Neuronal stem cell (in vitro differentiated cells): ENCODE data around the gene RANBP17.

Experiments used
- DNase-seq: peaks from one replicate; pipeline ENCODE4 v3.0.0-alpha.2; 2013; ENCODE audit warnings: low spot score
- H2AFZ ChIP-seq: one replicate; pipeline ENCODE4 v1.6.1; 2013; ENCODE audit warnings: mild to moderate bottlenecking, low read length, inconsistent platforms
- H2AK5ac ChIP-seq: 2 replicates; pipeline ENCODE4 v1.6.1; 2013; ENCODE audit warnings: low read depth, mild to moderate bottlenecking, inconsistent platforms, low read length, moderate library complexity, mixed read lengths
- H2BK120ac ChIP-seq: 2 replicates; pipeline ENCODE4 v1.6.1; 2013; ENCODE audit warnings: low read depth, mild to moderate bottlenecking, inconsistent platforms, low read length, moderate library complexity, mixed read lengths
- H2BK12ac ChIP-seq: one replicate; pipeline ENCODE4 v1.6.1; 2013; ENCODE audit warnings: low read length, inconsistent platforms
- H2BK15ac ChIP-seq: 2 replicates; pipeline ENCODE4 v1.6.1; 2013; ENCODE audit warnings: mild to moderate bottlenecking, low read length, inconsistent platforms, mixed read lengths
- H2BK5ac ChIP-seq: one replicate; pipeline ENCODE4 v1.6.1; 2013; ENCODE audit warnings: inconsistent platforms, mild to moderate bottlenecking, low read length, moderate library complexity
- H3K14ac ChIP-seq: one replicate; pipeline ENCODE4 v1.6.1; 2013; ENCODE audit warnings: low read length, inconsistent platforms
- H3K18ac ChIP-seq: 2 replicates; pipeline ENCODE4 v1.6.1; 2013; ENCODE audit warnings: low read length, inconsistent platforms
- H3K23ac ChIP-seq: 2 replicates; pipeline ENCODE4 v1.6.1; 2013; ENCODE audit warnings: low read depth, mild to moderate bottlenecking, mixed read lengths, low read length, inconsistent platforms; ENCODE audit not compliant: poor library complexity
- H3K27ac ChIP-seq: replicated peaks from 3 replicates; pipeline ENCODE4 v1.5.1; 2013; ENCODE audit warnings: low read length, inconsistent platforms
- H3K27me3 ChIP-seq, 3 experiments: 2 replicates each; pipeline ENCODE4 v1.6.1; 2013; ENCODE audit warnings: low read length in 3 of 3, mild to moderate bottlenecking in 2 of 3, inconsistent platforms in 1 of 3, low read depth in 1 of 3, mixed read lengths in 1 of 3, moderate library complexity in 1 of 3; ENCODE audit not compliant: control insufficient read depth in 3 of 3, insufficient read depth in 3 of 3
- H3K36me3 ChIP-seq, 2 donors: replicated peaks in 1 of 2; 2 replicates each; pipeline ENCODE4 v1.6.1; 2013; ENCODE audit warnings: low read length in 2 of 2; ENCODE audit not compliant: control insufficient read depth in 2 of 2, insufficient read depth in 2 of 2
- H3K4ac ChIP-seq: 2 replicates; pipeline ENCODE4 v1.6.1; 2013; ENCODE audit warnings: inconsistent platforms, mild to moderate bottlenecking, low read length, moderate library complexity
- H3K4me1 ChIP-seq, 2 donors: 1 replicate in 1 of 2; 2 replicates in 1 of 2; pipeline ENCODE4 v1.6.1; 2013; ENCODE audit warnings: low read length in 2 of 2, low read depth in 1 of 2; ENCODE audit not compliant: control insufficient read depth in 2 of 2, insufficient read depth in 1 of 2
- H3K4me2 ChIP-seq: one replicate; pipeline ENCODE4 v1.6.1; 2013; ENCODE audit warnings: mild to moderate bottlenecking, low read length, inconsistent platforms; ENCODE audit not compliant: insufficient read depth, poor library complexity, severe bottlenecking
- H3K4me3 ChIP-seq, 2 donors: 2 replicates each; pipeline ENCODE4 v1.5.1; 2013; ENCODE audit warnings: low read length in 2 of 2, mild to moderate bottlenecking in 2 of 2, inconsistent platforms in 1 of 2, moderate library complexity in 1 of 2
- H3K79me1 ChIP-seq: one replicate; pipeline ENCODE4 v1.6.1; 2013; ENCODE audit warnings: low read depth, mild to moderate bottlenecking, inconsistent platforms, low read length, moderate library complexity
- H3K9ac ChIP-seq: one replicate; pipeline ENCODE4 v1.6.1; 2013; ENCODE audit warnings: mild to moderate bottlenecking, low read depth, low read length, inconsistent platforms; ENCODE audit not compliant: poor library complexity
- H3K9me3 ChIP-seq, 2 donors: replicated peaks in 1 of 2; 2 replicates each; pipeline versions ENCODE3 to v1.6.1; 2013; ENCODE audit warnings: low read length in 2 of 2, mild to moderate bottlenecking in 2 of 2, inconsistent platforms in 1 of 2, low read depth in 1 of 2, mixed read lengths in 1 of 2, moderate library complexity in 1 of 2; ENCODE audit not compliant: control insufficient read depth in 2 of 2, insufficient read depth in 1 of 2
- H4K8ac ChIP-seq: one replicate; pipeline ENCODE4 v1.6.1; 2013; ENCODE audit warnings: low read depth, mild to moderate bottlenecking, inconsistent platforms, low read length, moderate library complexity
- H4K91ac ChIP-seq: one replicate; pipeline ENCODE4 v1.6.1; 2013; ENCODE audit warnings: low read length, low read depth, mild to moderate bottlenecking, inconsistent platforms; ENCODE audit not compliant: poor library complexity
- WGBS, 2 donors: extraction: QIAGEN DNeasy Blood & Tissue Kit; methylation state at CpG; one replicate each; pipeline ENCODE4 v1.1.7; 2013; ENCODE audit warnings: missing lambda C conversion rate in 2 of 2, mixed read lengths in 1 of 2; ENCODE audit not compliant: insufficient read length in 2 of 2, insufficient replicate concordance in 1 of 2; ENCODE audit errors: extremely low coverage in 2 of 2; 5-methylcytosine and 5-hydroxymethylcytosine counted together

RANBP17 gene

DNA sequence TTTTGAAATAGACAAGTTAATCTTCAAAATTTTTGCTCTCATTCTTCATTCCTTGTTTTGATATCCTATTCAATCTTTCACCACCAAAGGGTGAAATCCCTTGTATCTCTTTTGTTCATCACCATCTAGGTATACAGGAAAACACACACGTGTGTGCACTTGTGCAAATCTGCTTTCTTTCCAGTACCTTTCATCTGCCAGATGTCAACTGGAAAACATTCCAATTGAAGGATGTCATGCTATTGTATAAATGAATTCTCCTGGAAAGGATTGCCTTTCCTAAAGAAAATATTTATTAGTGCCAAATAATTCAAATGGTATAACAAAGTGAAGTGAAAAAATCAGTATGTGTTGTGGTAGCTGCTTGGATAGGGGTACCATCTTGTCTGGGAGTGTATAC lies 123.7 kb downstream of the RANBP17 start:
- no peak for DNase-seq
- Histone ChIP-seq H3K36me3 (peaks cover 3 to 9% of the 10 kb centered on the region in 2 donors), H3K23ac (no peak overlapping the region), H3K9me3 (peaks cover 4 to 17% of the 10 kb centered on the region in 2 donors), H2BK15ac (no peak overlapping the region), H2BK12ac (no peak overlapping the region), H2BK120ac (no peak overlapping the region), H3K4me2 (no peak overlapping the region), H3K79me1 (no peaks in the 10 kb centered on the region), H3K4ac (no peak overlapping the region), H4K8ac (no peak overlapping the region), H3K4me3 (no peak overlapping the region), H4K91ac (no peak overlapping the region), H3K18ac (no peak overlapping the region), H3K9ac (no peak overlapping the region), H3K4me1 (no peaks in the 10 kb centered on the region), H3K27me3 (no peaks in the 10 kb centered on the region), H3K14ac (no peak overlapping the region), H3K27ac (no peak overlapping the region), H2AK5ac (no peak overlapping the region), H2AFZ (no peak overlapping the region), H2BK5ac (no peak overlapping the region)
- WGBS, 2 donors = no CpG with 5 or more reads among the region's 1 CpG

DNA sequence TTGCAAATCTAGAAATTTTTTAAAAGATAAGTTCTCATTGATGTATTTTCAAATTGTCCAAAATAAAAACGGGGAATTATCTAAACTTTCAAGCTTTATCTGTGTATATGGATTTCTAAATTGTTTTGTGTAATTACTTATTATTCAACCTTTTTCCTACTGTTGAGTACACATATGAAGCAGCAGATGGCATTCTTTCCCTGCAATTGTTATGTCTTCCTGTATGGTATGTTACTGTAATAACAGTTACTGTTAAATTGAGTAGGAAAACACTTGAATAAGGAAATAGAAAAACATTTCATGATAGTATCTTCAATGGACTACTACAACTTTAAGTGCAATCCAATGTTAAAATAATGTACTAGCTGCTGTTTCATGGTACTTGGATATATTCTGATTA lies 124.8 kb downstream of the RANBP17 start:
- H2AFZ ChIP-seq = no peak overlapping the region
- H3K4me1 ChIP-seq = no peaks in the 10 kb centered on the region
- no CpG with 5 or more reads among the region's 1 CpG for WGBS, 2 donors

DNA sequence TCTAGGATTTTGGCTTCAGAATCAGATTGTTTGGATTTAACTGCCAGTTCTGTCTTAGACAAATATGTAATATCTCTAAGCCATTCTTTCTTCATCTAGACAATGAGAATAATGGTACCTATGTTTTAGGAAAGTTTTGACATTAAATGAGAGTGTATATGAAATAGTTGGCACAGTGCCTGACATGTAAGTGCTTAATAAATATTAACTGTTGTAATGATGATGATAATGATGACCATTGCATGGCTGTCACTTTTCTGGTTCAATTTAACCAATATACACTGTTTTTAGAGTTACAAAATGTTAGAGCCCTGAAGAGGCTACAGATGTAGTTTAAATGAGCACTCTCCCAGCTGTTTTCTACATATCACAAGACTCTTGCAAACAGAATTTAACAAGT lies 131.7 kb downstream of the RANBP17 start:
- H3K4me3 ChIP-seq = no peak overlapping the region
- H2AFZ ChIP-seq = no peak overlapping the region
- no peaks in the 10 kb centered on the region for H3K27me3 ChIP-seq
- DNase-seq = no peak
- H3K9ac ChIP-seq = no peak overlapping the region
- H3K27ac ChIP-seq = no peak overlapping the region
- H3K79me1 ChIP-seq = no peaks in the 10 kb centered on the region
- no peak overlapping the region for H2BK12ac ChIP-seq
- no peak overlapping the region for H3K14ac ChIP-seq
- H3K18ac ChIP-seq = no peak overlapping the region
- H3K4ac ChIP-seq = no peak overlapping the region
- no peak overlapping the region for H3K23ac ChIP-seq
- no peaks in the 10 kb centered on the region for H3K4me1 ChIP-seq
- no peak overlapping the region for H2BK15ac ChIP-seq
- H2BK120ac ChIP-seq = no peak overlapping the region
- no peak overlapping the region for H4K8ac ChIP-seq
- no peak overlapping the region for H3K4me2 ChIP-seq
- no peaks in the 10 kb centered on the region for H3K9me3 ChIP-seq
- H2AK5ac ChIP-seq = no peak overlapping the region
- no peak overlapping the region for H2BK5ac ChIP-seq
- no peak overlapping the region for H4K91ac ChIP-seq
- H3K36me3 ChIP-seq = no peaks in the 10 kb centered on the region

More for the DNA sequence above, 124.8 kb downstream of the RANBP17 start:
- Histone ChIP-seq H3K4me3 (no peak overlapping the region), H3K4ac (no peak overlapping the region), H3K18ac (no peak overlapping the region), H4K91ac (no peak overlapping the region), H3K27ac (no peak overlapping the region), H3K23ac (no peak overlapping the region), H3K14ac (no peak overlapping the region), H2BK15ac (no peak overlapping the region), H2BK5ac (no peak overlapping the region), H2AK5ac (no peak overlapping the region), H2BK12ac (no peak overlapping the region), H3K9me3 (peaks cover 2 to 8% of the 10 kb centered on the region in 2 donors), H3K36me3 (peaks cover 0 to 8% of the 10 kb centered on the region in 2 donors), H2BK120ac (no peak overlapping the region), H4K8ac (no peak overlapping the region), H3K79me1 (no peaks in the 10 kb centered on the region), H3K27me3 (no peaks in the 10 kb centered on the region), H3K4me2 (no peak overlapping the region), H3K9ac (no peak overlapping the region)
- no peak for DNase-seq

DNA sequence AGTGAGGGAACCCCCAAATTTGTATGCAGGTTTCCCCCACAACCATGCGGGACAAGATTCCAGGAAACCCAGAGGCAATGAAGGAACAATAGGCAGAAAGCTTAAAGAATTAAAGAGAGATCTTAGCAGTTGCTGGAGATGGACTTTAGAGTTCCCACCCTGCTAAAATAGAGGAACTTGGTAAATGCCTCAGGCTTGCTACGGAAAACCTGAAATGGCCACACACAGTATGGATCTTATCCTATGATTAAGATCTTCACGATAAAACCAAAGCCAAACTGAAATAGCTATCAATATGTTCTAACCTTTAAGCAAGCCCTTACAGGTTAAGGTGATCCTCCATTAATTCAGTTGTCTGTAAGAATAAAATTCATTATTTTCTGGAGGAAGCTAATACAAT lies 148.3 kb downstream of the RANBP17 start:
- no peak overlapping the region for H2BK5ac ChIP-seq
- WGBS, 2 donors = no CpG with 5 or more reads among the region's 3 CpGs
- no peak overlapping the region for H3K9ac ChIP-seq
- no peaks in the 10 kb centered on the region for H3K4me1 ChIP-seq
- no peak overlapping the region for H2BK120ac ChIP-seq
- no peak overlapping the region for H2AFZ ChIP-seq
- DNase-seq = no peak
- H3K23ac ChIP-seq = no peak overlapping the region
- H3K4me3 ChIP-seq = no peak overlapping the region
- no peak overlapping the region for H3K18ac ChIP-seq
- no peak overlapping the region for H2BK15ac ChIP-seq
- H3K79me1 ChIP-seq = no peaks in the 10 kb centered on the region
- no peak overlapping the region for H4K8ac ChIP-seq
- no peak overlapping the region for H4K91ac ChIP-seq
- H2AK5ac ChIP-seq = no peak overlapping the region
- H3K4ac ChIP-seq = no peak overlapping the region
- H3K14ac ChIP-seq = no peak overlapping the region
- no peak overlapping the region for H3K4me2 ChIP-seq
- no peaks in the 10 kb centered on the region for H3K9me3 ChIP-seq
- no peaks in the 10 kb centered on the region for H3K36me3 ChIP-seq
- H2BK12ac ChIP-seq = no peak overlapping the region
- no peak overlapping the region for H3K27ac ChIP-seq
- no peaks in the 10 kb centered on the region for H3K27me3 ChIP-seq
